GM10248 (cell line): ENCODE data around the gene SLC39A3.

Source experiments
- CTCF ChIA-PET: fragments of 300-600 bp; sonication (Branson Sonifier 250); formaldehyde crosslinking; extraction: SDS; loops from one replicate; lab custom pipeline; 2021; ENCODE audit warnings: antibody characterized with exemption; lab: Yijun Ruan, JAX
- POLR2A ChIA-PET: fragments of 350-650 bp; sonication (Branson Sonifier 250); formaldehyde crosslinking; extraction: SDS; loops from one replicate; lab custom pipeline; 2020; ENCODE audit warnings: antibody characterized with exemption; lab: Yijun Ruan, JAX
- DNase-seq: peaks from one replicate; pipeline ENCODE4 v3.0.0; 2012; ENCODE audit errors: extremely low spot score
- TF ChIP-seq, protein P1 (sequence below): IDR thresholded peaks from 2 replicates; pipeline ENCODE4 v1.5.1; 2012; ENCODE audit warnings: mild to moderate bottlenecking, low read depth; ENCODE audit errors: extremely low read depth, missing control alignments, control extremely low read depth

The SLC39A3 gene

GRCh38 chr19:2711172-2711874 lies 28.5 kb downstream of the SLC39A3 start:
- POLR2A ChIA-PET, result no interaction called here
- DNase-seq, result no peak
- TF ChIP-seq, protein P1, sequence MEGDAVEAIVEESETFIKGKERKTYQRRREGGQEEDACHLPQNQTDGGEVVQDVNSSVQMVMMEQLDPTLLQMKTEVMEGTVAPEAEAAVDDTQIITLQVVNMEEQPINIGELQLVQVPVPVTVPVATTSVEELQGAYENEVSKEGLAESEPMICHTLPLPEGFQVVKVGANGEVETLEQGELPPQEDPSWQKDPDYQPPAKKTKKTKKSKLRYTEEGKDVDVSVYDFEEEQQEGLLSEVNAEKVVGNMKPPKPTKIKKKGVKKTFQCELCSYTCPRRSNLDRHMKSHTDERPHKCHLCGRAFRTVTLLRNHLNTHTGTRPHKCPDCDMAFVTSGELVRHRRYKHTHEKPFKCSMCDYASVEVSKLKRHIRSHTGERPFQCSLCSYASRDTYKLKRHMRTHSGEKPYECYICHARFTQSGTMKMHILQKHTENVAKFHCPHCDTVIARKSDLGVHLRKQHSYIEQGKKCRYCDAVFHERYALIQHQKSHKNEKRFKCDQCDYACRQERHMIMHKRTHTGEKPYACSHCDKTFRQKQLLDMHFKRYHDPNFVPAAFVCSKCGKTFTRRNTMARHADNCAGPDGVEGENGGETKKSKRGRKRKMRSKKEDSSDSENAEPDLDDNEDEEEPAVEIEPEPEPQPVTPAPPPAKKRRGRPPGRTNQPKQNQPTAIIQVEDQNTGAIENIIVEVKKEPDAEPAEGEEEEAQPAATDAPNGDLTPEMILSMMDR, result no peak
- CTCF ChIA-PET, result interaction anchor here (1.1 to 1.7 kb wide), 3 partner anchors 12 to 63 kb away, joined by 3 to 6 read pairs (median 5); no protein-coding TSS in a partner anchor

DNA sequence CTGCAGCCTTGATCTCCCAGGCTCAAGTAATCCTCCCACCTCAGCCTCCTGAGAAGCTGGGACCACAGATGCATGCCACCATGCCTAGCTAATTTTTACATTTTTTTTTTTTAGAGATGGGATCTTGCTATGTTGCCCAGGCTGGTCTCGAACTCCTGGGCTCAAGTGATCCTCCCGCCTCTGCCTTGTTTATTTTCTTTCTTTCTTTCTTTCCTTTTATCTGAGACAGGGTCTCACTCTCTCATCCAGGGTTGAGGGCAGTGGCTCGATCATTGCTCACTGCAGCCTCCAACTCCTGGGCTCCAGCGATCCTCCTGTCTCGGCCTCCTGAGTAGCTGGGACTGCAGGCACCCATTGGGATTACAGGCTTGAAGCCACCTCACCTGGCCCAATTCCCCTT lies 33.6 kb downstream of the SLC39A3 start:
- CTCF ChIA-PET, result no interaction called here
- TF ChIP-seq, protein P1, result no peak

GRCh38 chr19:2703691-2704216 lies 36.1 kb downstream of the SLC39A3 start:
- ChIA-PET POLR2A (no interaction called here), CTCF (interaction anchor here (1.0 to 1.4 kb wide), 2 partner anchors 55 to 67 kb away, joined by 3 read pairs; no protein-coding TSS in a partner anchor)
- TF ChIP-seq, protein P1, result no peak

More for the DNA sequence above, 33.6 kb downstream of the SLC39A3 start:
- POLR2A ChIA-PET, result no interaction called here
- DNase-seq, result no peak

GRCh38 chr19:2703077-2703437 lies 36.8 kb downstream of the SLC39A3 start:
- ChIA-PET POLR2A (no interaction called here), CTCF (interaction anchor here (1.4 kb wide), 1 partner anchor 66 kb away, joined by 3 read pairs; no protein-coding TSS in a partner anchor)
- TF ChIP-seq, protein P1, result no peak
- no peak for DNase-seq

More at GRCh38 chr19:2703691-2704216, 36.1 kb downstream of the SLC39A3 start:
- DNase-seq, result no peak

- ChIA-PET POLR2A (interaction anchor here (0.7 to 1.5 kb wide), 4 partner anchors 19 to 226 kb away, joined by 4 to 11 read pairs (median 6); partner anchors contain the start of gene GADD45B), CTCF (interaction anchor here (1.3 to 2.2 kb wide), 4 partner anchors 22 to 65 kb away, joined by 3 to 11 read pairs (median 5); no protein-coding TSS in a partner anchor)
- peak; percentile 100 for DNase-seq
- TF ChIP-seq, protein P1, result no peak
These were observed 37.4 kb downstream of the SLC39A3 start, which contains the start of gene GNG7 for GRCh38 chr19:2702170-2703076. Gene GNG7, minus strand, starts transcription at chr19:2702694. Its CDS starts 182,006 bp downstream, at chr19:2520688.
